SIG-M5 treated with dmso at 0.1 percent for 504 hours (cell line): ENCODE results near the gene BCAS4.
"Not testable (repeated sequence)": the region's sequence is repeated elsewhere in the genome, so short reads cannot be mapped to it uniquely, and the experiment has no call there.

Experiments used
- DNase-seq: peaks from one replicate; lab custom pipeline; 2025; ENCODE audit not compliant: unreplicated experiment; lab: John Stamatoyannopoulos, UW

The BCAS4 gene

GRCh38 chr20:50874111-50874757, 79.4 kb downstream of the BCAS4 start:
- no peak for DNase-seq

- no peak for DNase-seq
Measured at GRCh38 chr20:50874758-50875665, 80.2 kb downstream of the BCAS4 start.

DNA sequence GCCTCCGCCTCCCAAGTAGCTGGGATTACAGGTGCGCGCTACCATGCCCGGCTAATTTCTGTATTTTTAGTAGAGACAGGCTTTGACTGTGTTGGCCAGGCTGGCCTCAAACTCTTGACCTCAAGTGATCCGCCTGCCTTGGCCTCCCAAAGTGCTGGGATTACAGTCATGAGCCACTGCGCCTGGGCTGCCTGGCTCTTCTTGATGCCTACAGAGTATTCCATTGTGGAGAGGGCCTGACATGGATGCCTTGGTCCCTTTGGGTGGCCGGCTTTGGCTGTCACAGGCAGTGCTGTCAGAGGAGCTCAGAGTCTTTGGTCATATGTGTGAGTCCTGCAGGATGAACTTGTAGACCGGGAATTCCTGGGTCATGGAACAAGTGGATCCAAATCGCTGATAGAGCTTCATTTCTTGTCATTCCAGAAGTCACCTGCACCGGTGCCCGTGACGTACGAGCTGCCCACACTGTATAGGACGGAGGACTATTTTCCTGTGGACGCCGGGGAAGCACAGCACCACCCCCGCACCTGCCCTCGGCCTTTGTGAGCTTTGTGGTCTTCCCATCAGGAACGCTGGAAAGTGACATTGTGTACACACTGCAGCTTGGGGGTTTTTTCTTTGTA, 81.3 kb downstream of the BCAS4 start:
- no peak for DNase-seq

- no peak for DNase-seq
Measured at GRCh38 chr20:50876816-50877215, 82.0 kb downstream of the BCAS4 start.

DNA sequence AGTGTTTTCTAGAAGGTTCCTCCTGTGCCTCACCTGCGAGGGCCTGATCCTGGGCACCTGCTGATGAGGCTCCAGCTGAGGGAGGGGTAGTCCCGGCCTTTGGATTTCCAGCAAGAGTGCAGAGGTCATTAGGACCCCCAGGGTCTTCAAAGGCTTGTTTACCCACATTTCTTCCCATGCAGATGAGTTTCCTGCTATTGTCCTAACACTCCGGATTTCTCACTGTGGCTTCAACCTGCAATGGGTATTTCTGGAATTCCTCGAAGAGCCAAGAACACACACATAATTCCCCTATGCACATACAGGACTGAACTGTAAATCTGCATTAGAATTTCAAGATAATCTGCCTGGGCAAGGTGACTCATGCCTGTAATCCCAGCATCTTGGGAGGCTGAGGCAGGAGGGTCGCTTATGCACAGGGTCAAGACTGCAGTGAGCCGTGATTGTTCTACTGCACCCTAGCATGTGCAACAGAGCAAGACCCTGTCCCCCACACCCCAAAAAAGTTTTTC, 82.4 kb downstream of the BCAS4 start:
- DNase-seq, result no peak

DNA sequence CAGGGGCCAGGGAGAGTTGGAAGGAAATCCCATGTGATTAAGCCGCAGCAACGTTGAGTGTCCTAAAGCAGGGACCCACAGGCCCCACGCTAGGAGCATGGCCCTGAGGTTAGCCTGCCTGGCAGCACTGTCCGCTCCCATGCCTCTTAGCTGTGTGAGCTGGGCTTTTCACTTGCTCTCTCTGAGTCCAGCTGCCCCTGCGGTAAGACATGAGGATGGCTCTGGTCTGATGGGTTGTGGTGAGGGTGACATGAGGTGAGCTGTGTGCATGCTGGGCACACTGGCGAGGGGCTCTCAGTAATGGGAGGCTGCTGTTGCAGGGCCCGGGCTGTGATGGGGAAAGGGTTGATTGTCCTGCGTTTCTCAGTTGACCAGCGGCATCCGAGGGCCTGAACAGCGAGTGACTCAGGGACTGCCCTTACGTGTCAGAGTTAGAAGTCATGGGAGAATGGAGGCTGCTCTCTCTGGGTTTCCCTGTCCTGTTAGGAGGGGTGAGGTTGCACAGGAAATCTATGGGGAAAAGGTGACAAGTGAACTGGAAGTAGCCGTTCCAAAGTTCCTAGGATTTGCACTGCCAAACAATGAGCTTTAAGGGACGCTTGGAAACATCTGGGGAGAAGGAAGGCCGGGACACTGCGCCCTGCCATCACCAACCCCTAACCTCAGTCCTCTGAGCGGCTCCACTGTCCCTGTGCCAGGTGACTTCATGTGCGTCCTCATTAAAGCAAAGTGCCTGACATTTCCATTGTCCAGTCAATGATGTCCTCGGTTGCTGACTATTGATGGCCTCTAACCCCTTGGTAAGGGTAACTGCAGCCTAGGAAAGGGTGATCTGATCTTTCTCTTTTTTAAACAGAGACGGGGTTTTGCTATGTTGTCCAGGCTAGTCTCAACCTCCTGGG, 85.0 kb downstream of the BCAS4 start:
- DNase-seq, result no peak

GRCh38 chr20:50881759-50882424, 87.0 kb downstream of the BCAS4 start:
- not testable (repeated sequence) for DNase-seq

DNA sequence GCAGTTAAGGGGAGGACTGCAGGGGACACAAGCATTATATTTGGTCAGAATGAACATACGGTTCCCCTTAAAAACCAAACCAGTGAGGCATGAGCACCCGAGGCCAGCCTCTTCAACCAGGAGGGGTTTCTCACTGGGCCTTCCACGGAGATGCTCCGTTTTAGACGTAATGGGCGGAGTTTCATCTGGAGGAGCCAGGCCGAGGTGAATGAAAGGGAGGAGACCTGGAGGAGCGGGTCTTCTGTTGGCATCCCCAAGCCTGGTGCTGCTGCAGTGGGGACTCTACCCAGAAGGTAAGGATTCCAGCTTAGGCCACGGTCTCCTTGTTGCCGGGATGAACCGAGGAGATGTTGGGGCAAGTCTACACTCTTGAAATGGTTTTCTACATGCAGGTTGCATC, 89.0 kb downstream of the BCAS4 start:
- no peak for DNase-seq

GRCh38 chr20:50885068-50885467, 90.2 kb downstream of the BCAS4 start:
- no peak for DNase-seq

- DNase-seq, result no peak
Measured at GRCh38 chr20:50885781-50886180, 90.9 kb downstream of the BCAS4 start.

DNA sequence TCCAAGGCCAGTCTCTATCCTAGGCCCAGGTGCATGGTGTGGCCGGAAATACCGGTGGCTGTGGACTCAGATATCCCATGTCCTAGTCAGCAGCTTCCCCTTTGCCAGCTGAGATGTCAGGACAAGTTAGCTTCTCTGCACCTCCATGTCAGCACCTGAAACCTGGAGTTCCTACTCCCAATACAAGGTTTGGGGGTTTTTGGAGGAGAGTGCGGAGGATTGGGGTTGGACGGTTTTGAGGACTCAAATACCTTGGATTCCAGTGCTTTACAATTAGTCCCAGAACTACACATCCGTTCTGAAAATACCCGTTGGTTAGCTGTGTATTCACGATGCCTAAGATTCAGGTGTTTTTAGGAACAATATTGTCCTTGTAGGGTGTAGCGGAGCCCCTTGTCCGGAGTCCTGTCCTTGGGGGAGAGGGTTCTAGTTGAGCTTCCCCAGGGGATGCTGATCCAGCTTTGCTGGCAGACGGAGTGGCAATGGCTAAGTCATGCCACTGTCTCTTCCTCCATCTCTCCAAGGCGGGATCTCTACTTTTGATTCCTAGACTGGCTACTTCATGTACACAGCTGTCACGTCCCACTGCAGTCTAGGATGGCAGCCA, 91.4 kb downstream of the BCAS4 start:
- DNase-seq, result no peak

DNA sequence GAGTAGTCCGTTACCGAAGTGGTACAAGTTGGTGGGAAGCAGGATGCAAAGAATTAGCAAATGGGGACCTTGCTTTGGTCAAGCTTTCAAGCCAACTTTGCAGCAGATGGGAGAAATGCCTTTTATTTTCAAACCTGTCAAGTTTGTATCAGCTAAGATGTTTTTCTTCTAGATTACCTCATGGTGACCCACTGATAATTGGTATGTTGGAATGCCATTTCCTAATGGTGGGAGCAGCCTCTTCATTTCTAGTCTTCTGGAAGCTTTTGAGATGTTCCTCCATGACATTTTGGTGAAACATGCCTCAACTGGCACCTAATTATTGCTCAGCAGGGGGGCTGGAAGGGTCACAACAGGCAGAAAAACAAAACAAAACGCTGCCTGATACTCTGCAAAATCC, 92.7 kb downstream of the BCAS4 start:
- no peak for DNase-seq

GRCh38 chr20:50891138-50891537, 96.3 kb downstream of the BCAS4 start:
- no peak for DNase-seq

DNA sequence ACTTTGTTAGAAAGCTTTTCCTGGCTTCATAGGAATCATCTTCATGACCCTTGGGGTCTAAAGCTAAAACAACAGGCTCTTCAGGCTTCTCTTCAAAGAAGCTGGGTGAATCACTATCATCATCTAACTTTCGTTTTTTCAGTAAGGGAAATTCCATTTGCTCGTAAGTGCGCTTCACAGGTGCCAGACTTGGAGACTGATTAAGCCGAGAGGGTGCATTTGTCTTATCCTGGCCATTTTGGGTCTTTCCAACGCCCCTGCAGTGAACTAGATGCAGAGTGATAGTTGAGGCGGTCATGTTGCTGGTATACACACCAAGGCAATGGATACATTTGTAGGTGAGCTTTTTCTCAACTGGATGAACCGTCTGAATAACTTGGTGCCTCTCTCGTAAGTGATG, 97.5 kb downstream of the BCAS4 start:
- DNase-seq, result no peak

DNA sequence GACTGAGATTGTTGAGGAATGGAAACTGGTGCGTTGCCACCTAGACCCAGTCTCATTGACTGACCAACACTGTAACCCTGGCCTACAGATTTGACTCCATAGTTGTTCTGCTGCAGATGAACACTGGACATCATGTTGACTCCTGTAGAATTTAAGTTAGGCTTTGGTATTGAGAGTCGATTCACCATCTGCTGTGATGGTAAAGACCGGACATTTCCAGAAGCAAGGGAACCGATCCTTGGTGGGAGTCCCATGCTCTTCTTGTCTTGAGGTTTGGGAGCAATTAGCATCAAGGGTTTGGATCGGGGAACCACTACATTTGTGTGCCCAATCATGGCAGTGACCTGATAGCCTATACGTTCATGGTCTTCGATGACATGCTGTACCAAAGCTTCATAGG, 98.8 kb downstream of the BCAS4 start:
- no peak for DNase-seq

DNA sequence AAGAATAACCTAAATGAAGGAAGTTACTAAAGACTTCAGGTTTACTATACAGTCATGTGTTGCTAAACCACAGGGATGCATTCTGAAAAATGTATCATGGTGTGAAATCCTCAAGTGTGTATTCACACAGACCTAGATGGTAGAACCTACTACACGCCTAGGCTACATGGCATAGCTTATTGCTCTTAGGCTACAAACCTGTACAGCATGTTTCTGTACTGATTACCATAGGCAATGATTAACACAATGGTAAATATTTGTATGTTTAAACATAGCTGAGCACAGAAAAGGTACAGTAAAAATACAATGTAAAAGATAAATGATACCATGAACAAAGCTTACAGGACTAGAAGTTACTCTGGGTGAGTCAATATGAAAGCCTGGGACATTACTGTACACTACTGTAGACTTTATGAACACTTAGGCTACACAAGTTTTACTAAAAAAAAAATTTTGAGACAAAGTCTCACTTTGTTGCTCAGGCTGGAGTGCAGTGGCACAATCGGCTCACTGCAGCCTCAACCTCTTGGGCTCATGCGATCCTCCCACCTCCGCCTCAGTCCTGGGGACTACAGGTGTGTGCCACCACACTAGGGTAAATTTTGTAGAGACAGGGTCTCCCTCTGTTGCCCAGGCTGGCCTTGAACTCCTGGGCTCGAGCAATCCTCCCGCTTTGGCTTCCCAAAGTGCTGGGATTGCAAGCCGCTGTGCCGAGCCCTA, 100.4 kb downstream of the BCAS4 start:
- no peak for DNase-seq

GRCh38 chr20:50898475-50898874, 103.6 kb downstream of the BCAS4 start:
- DNase-seq, result no peak

- DNase-seq, result no peak
Measured at GRCh38 chr20:50900261-50900660, 105.4 kb downstream of the BCAS4 start.

GRCh38 chr20:50901301-50901700, 106.4 kb downstream of the BCAS4 start:
- DNase-seq, result no peak
